HCT116 (cell line): ENCODE measurements around the gene SEC11C. TPM values are rescaled to one million over a fixed set of nuclear protein-coding genes. Genes with fewer than 3 reads are reported as not detected.

ENCODE experiments used
- ATAC-seq: fragments of 200-7000 bp; cut with Tn5 transposase; 2 replicates; pipeline ENCODE4 v1.9.1; 2020; ENCODE audit warnings: mild to moderate bottlenecking, moderate library complexity
- BruUV-seq: library from RNA; stranded (reverse); fragments of 400-500 nt; replicated peaks from 2 replicates; lab custom pipeline; 2021; lab: Mats Ljungman, UMichigan
- CTCF ChIA-PET: fragments of 300-600 bp; sonication (Branson Sonifier 250); formaldehyde crosslinking; loops from one replicate; lab custom pipeline; 2021; ENCODE audit warnings: antibody characterized with exemption; lab: Charles Lee
- POLR2A ChIA-PET: fragments of 300-600, 350-600 bp; sonication (Branson Sonifier 250); formaldehyde crosslinking; loops from one replicate; lab custom pipeline; 2021; ENCODE audit warnings: antibody characterized with exemption; lab: Charles Lee
- RAD21 ChIA-PET, 2 experiments: fragments of 300-600 bp; sonication (Branson Sonifier 250); formaldehyde crosslinking; loops; one replicate each; lab custom pipeline; 2023; ENCODE audit warnings: low total read pairs in 2 of 2; ENCODE audit not compliant: uncharacterized antibody in 2 of 2, unreplicated experiment in 2 of 2, low non-redundant PET in 1 of 2; lab: Charles Lee
- DNase-seq: peaks from one replicate; pipeline ENCODE4 v3.0.0-alpha.2; 2010; ENCODE audit warnings: low read depth, low spot score
- H2AFZ ChIP-seq: fragments of 200-600 bp; shearing (Covaris generic), sonication (generic); 2 replicates; pipeline ENCODE4 v1.6.1; 2017; ENCODE audit warnings: low read depth, mixed run types, mixed read lengths, antibody characterized with exemption, low read length; ENCODE audit not compliant: poor library complexity, severe bottlenecking
- H3K27ac ChIP-seq: 2 replicates; pipeline ENCODE4 v1.5.1; 2012; ENCODE audit warnings: low read depth, low read length
- H3K27me3 ChIP-seq: fragments of 200-600 bp; sonication (generic); 2 replicates; pipeline ENCODE4 v1.6.1; 2016; ENCODE audit warnings: mixed run types, low read length, mixed read lengths; ENCODE audit not compliant: insufficient read depth
- H3K36me3 ChIP-seq, 2 experiments: fragments of 200-500 bp in 1 of 2; fragments of 200-600 bp in 1 of 2; sonication (Bioruptor generic) in 1 of 2; sonication (generic) in 1 of 2; 2 replicates each; pipeline versions ENCODE4 v1.5.1 to v1.6.1; 2014 to 2016; ENCODE audit warnings: low read length in 2 of 2, inconsistent platforms in 1 of 2, mixed read lengths in 1 of 2, mixed run types in 1 of 2; ENCODE audit not compliant: insufficient read depth in 2 of 2, control insufficient read depth in 1 of 2
- H3K4me1 ChIP-seq, 2 experiments: fragments of 200-600 bp in 1 of 2; sonication (generic) in 1 of 2; 2 replicates each; pipeline versions ENCODE4 v1.5.1 to v1.6.1; 2012 to 2017; ENCODE audit warnings: low read length in 2 of 2, inconsistent platforms in 1 of 2, mild to moderate bottlenecking in 1 of 2, mixed read lengths in 1 of 2, mixed run types in 1 of 2, moderate library complexity in 1 of 2; ENCODE audit not compliant: insufficient read depth in 2 of 2, control insufficient read depth in 1 of 2
- H3K4me2 ChIP-seq: fragments of 200-600 bp; sonication (generic); 2 replicates; pipeline ENCODE4 v1.6.1; 2017; ENCODE audit warnings: mixed run types, low read length, mixed read lengths
- H3K4me3 ChIP-seq, 2 experiments: fragments of 200-600 bp in 1 of 2; sonication (generic) in 1 of 2; replicated peaks in 1 of 2; 2 replicates each; pipeline ENCODE4 v1.5.1; 2011 to 2016; ENCODE audit warnings: low read length in 2 of 2, control low read depth in 1 of 2, low read depth in 1 of 2, mild to moderate bottlenecking in 1 of 2, mixed read lengths in 1 of 2, mixed run types in 1 of 2
- H3K79me2 ChIP-seq: fragments of 200-600 bp; sonication (generic); 2 replicates; pipeline ENCODE4 v1.6.1; 2017; ENCODE audit warnings: mild to moderate bottlenecking, mixed run types, low read length, moderate library complexity, mixed read lengths; ENCODE audit not compliant: insufficient read depth
- H3K9ac ChIP-seq: fragments of 200-600 bp; sonication (generic); 2 replicates; pipeline ENCODE4 v1.6.1; 2016; ENCODE audit warnings: low read length, mixed read lengths
- H3K9me2 ChIP-seq: fragments of 200-600 bp; sonication (generic), shearing (Covaris generic); 2 replicates; pipeline ENCODE4 v1.6.1; 2017; ENCODE audit warnings: mixed run types, mild to moderate bottlenecking, moderate library complexity; ENCODE audit not compliant: insufficient read depth
- H3K9me3 ChIP-seq, 2 experiments: fragments of 200-500 bp in 1 of 2; fragments of 200-600 bp in 1 of 2; sonication (Bioruptor generic) in 1 of 2; sonication (generic) in 1 of 2; 2 replicates each; pipeline ENCODE4 v1.6.1; 2014 to 2017; ENCODE audit warnings: low read length in 2 of 2, mixed read lengths in 2 of 2, inconsistent platforms in 1 of 2, low read depth in 1 of 2, mild to moderate bottlenecking in 1 of 2, mixed run types in 1 of 2, moderate library complexity in 1 of 2; ENCODE audit not compliant: control insufficient read depth in 1 of 2, insufficient read depth in 1 of 2
- H4K20me1 ChIP-seq: fragments of 200-600 bp; sonication (generic), shearing (Covaris generic); 2 replicates; pipeline ENCODE4 v1.6.1; 2017; ENCODE audit warnings: mixed run types, mild to moderate bottlenecking, moderate library complexity; ENCODE audit not compliant: insufficient read depth
- CTCF ChIP-seq, 3 experiments: fragments of 200-600 bp in 1 of 3; sonication (generic) in 1 of 3; IDR thresholded peaks in 2 of 3; conservative IDR thresholded peaks in 1 of 3; 2 replicates each; pipeline ENCODE4 v1.5.1; 2012 to 2017; ENCODE audit warnings: low read depth in 2 of 3, low read length in 2 of 3, antibody characterized with exemption in 1 of 3, borderline replicate concordance in 1 of 3, control low read depth in 1 of 3, mild to moderate bottlenecking in 1 of 3, mixed read lengths in 1 of 3, mixed run types in 1 of 3, moderate library complexity in 1 of 3; ENCODE audit not compliant: insufficient read depth in 1 of 3
- ELF1 ChIP-seq: IDR thresholded peaks from 2 replicates; pipeline ENCODE4 v1.6.1; 2012; ENCODE audit warnings: low read depth, borderline replicate concordance
- EZH2phosphoT487 ChIP-seq: fragments of 200-600 bp; IDR thresholded peaks from 2 replicates; pipeline ENCODE4 v1.6.1; 2018; ENCODE audit warnings: antibody characterized with exemption, borderline replicate concordance
- FOSL1 ChIP-seq: IDR thresholded peaks from 2 replicates; pipeline ENCODE4 v1.6.1; 2012; ENCODE audit warnings: low read depth
- JUND ChIP-seq: IDR thresholded peaks from 2 replicates; pipeline ENCODE4 v1.6.1; 2012
- RAD21 ChIP-seq: IDR thresholded peaks from 2 replicates; pipeline ENCODE4 v1.6.1; 2012; ENCODE audit warnings: low read depth, mild to moderate bottlenecking
- YY1 ChIP-seq: IDR thresholded peaks from 2 replicates; pipeline ENCODE4 v1.6.1; 2011; ENCODE audit warnings: low read length, low read depth, moderate library complexity, mild to moderate bottlenecking; ENCODE audit not compliant: insufficient replicate concordance; ENCODE audit errors: extremely low read depth
- ZBTB33 ChIP-seq: IDR thresholded peaks from 2 replicates; pipeline ENCODE4 v1.6.1; 2011; ENCODE audit warnings: mild to moderate bottlenecking, low read length, moderate library complexity; ENCODE audit not compliant: insufficient replicate concordance; ENCODE audit errors: extremely low read depth
- ZNF274 ChIP-seq: fragments of 200-500 bp; sonication (Bioruptor generic); IDR thresholded peaks from 2 replicates; pipeline ENCODE4 v1.6.1; 2014; ENCODE audit warnings: mild to moderate bottlenecking, low read depth, low read length, inconsistent platforms
- intact Hi-C: fragments of 100-400 bp; cut with micrococcal nuclease; formaldehyde crosslinking; loops from 2 replicates; pipeline ENCODE4 v1.10.0; 2022
- total RNA-seq: library from RNA; stranded (reverse); gene quantifications from one replicate; pipeline ENCODE4 v1.2.1, GENCODE V29; 2021; ENCODE audit not compliant: unreplicated experiment

The SEC11C gene
- total RNA-seq, 1 experiment from 2014 or later, result 42.2 TPM

DNA sequence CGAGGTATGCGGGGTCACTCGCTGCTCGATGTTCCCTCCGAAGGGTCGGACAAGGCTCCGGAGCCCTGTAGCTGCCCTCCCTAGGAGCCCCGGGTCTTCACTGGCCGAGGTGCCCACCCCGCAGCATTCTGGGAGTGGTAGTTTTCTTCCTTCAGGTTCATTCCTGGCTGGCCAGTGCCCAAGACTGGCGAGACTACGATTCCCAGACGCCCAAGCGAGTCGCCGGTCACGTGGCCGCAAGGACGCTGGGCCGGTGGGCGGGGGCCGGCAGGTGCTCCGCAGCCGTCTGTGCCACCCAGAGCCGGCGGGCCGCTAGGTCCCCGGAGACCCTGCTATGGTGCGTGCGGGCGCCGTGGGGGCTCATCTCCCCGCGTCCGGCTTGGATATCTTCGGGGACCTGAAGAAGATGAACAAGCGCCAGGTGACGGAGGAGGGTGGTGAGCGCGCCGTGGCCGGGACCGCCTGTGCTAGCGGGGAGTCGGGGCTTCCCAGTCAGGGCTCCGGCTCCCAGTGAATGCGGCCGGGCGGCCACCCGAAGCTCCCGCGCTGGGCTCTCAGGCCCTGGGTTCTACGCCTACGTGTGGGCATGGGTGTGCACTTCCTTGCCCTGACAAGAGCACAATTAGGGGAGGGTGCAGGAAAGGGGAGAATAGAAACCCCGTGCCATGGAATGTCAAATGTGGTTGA is at the start of gene SEC11C (continued):
- TF ChIP-seq ZBTB33 (no peak), FOSL1 (no peak)

DNA sequence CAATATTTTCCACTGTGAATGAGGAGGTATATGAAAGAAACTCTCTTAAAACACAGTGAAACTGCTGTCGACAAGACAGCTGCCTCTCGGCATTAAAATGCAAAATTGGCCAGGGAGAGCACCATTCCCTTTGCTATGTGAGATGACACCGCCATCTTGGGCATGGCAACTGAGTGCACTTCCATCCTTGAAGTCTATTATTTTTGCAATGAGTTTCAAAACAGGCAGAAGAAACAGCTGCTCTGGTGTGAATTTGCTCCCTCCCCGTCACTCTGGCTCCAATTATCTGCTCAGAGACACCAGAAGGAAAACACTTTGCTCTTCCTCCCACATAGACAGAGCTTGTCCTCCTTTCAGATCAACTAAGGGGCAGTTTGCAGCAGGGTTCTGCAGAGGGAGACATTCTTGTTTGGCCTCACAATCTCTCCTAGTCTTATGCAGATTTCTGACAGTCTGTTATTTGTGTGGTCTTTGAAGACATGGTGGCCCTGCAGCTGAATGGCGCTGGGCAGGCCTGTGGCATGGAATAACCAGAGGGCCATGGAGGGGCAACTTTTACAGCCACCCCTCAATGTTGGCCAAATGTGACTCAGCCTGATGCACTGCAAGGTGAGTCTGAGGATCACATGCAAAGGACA is 48.6 kb upstream of the SEC11C start:
- Histone ChIP-seq H3K9me3 (no peaks in the 10 kb centered on the region), H3K79me2 (no peaks in the 10 kb centered on the region), H3K9me2 (no peaks in the 10 kb centered on the region), H3K27me3 (peaks cover 13% of the 10 kb centered on the region), H3K27ac (no peak overlapping the region), H3K4me2 (no peak overlapping the region), H3K9ac (no peak overlapping the region), H3K36me3 (no peaks in the 10 kb centered on the region), H4K20me1 (no peaks in the 10 kb centered on the region), H3K4me1 (no peaks in the 10 kb centered on the region), H3K4me3 (no peak overlapping the region), H2AFZ (no peak overlapping the region)
- intact Hi-C loops, result no loop called here
- ATAC-seq, result no peak
- no TSS peak for BruUV-seq
- POLR2A ChIA-PET, result no interaction called here
- CTCF ChIA-PET, result no interaction called here
- TF ChIP-seq FOSL1, result no peak
- TF ChIP-seq CTCF (IDR thresholded peaks at IDR 0.05 in 2 of 3, conservative IDR thresholded peaks at IDR 0.05 in 1 of 3; ENCODE audit: borderline replicate concordance in 1 of 3, insufficient read depth in 1 of 3, low read depth in 2 of 3, low read length in 2 of 3), result no peak
- TF ChIP-seq ELF1, result no peak
- no peak for TF ChIP-seq JUND
- TF ChIP-seq ZNF274, result no peak
- no peak for TF ChIP-seq YY1
- no peak for TF ChIP-seq RAD21
- no peak for TF ChIP-seq EZH2phosphoT487
- no peak for DNase-seq
- RAD21 ChIA-PET, result no interaction called here
